ENCODE results near the gene M1AP.

DNA sequence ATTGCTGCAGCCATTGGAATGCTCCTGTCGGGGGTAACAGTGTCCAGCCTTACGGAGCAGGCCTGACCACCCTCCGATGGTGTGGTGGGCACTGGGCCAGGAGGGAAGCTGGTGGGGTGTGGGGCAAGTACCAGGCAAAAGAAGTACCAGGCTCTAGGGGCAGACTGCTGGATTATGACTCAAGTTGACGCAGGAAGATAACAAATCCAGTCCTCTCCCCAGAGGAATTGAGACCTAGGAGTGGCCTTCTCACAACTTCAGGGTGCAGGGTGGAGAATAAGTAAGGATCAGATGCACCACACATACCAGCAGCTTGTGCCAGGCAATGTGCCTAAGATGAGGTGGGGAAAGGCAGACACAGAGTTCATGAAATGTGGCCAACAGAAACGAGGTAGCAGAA lies 43.8 kb upstream of the M1AP start:
- TF ChIP-seq CTCF (IDR thresholded peaks at IDR 0.05) (no peak), POLR2A (IDR thresholded peaks at IDR 0.05) (no peak), POLR2AphosphoS5 (IDR thresholded peaks at IDR 0.05; ENCODE audit: insufficient read depth in 1 of 2, low read depth in 1 of 2) (no peak)
